Mucosa of stomach (tissue), 1 donor: ENCODE results near the gene OR5K4.

Experiments
- H3K27me3 ChIP-seq: one replicate; pipeline ENCODE4 v1.7.0; 2013; ENCODE audit warnings: mild to moderate bottlenecking, low read length; ENCODE audit not compliant: control insufficient read depth, insufficient read depth
- H3K36me3 ChIP-seq: one replicate; pipeline ENCODE4 v1.7.0; 2013; ENCODE audit warnings: low read length; ENCODE audit not compliant: control insufficient read depth, insufficient read depth
- H3K4me1 ChIP-seq: one replicate; pipeline ENCODE4 v1.7.0; 2013; ENCODE audit warnings: mild to moderate bottlenecking, low read length; ENCODE audit not compliant: control insufficient read depth, insufficient read depth
- H3K4me3 ChIP-seq: one replicate; pipeline ENCODE4 v1.7.0; 2013; ENCODE audit warnings: low read length
- H3K9ac ChIP-seq: one replicate; pipeline ENCODE4 v1.7.0; 2013; ENCODE audit warnings: mild to moderate bottlenecking, low read length, moderate library complexity
- H3K9me3 ChIP-seq: one replicate; pipeline ENCODE4 v1.7.0; 2013; ENCODE audit warnings: mild to moderate bottlenecking, low read length, moderate library complexity; ENCODE audit not compliant: control insufficient read depth
- donor health status: Pancreatic carcinoma.

The OR5K4 gene

DNA sequence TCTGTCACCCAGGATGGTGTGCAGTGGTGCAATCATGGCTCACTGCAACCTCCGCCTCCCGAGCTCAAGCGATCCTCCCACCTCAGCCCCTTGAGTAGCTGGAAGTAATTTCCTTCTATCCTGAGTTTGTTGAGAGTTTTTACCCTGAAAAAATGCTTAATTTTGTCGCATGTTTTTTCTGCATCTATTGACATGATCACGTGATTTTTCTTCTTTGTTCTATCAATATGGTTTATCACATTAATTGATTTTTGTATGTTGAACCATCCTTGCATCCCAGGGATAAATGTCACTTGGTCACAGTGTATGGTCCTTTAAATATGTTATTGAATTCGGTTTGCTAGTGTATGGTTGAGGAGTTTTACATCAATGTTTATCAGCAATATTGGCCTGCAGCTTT is 11.9 kb upstream of the OR5K4 start:
- H3K4me1 ChIP-seq: no peaks in the 10 kb centered on the region
- H3K4me3 ChIP-seq: no peak overlapping the region
- H3K36me3 ChIP-seq: no peaks in the 10 kb centered on the region
- H3K9ac ChIP-seq: no peak overlapping the region
- no peaks in the 10 kb centered on the region for H3K9me3 ChIP-seq
- H3K27me3 ChIP-seq: no peaks in the 10 kb centered on the region

DNA sequence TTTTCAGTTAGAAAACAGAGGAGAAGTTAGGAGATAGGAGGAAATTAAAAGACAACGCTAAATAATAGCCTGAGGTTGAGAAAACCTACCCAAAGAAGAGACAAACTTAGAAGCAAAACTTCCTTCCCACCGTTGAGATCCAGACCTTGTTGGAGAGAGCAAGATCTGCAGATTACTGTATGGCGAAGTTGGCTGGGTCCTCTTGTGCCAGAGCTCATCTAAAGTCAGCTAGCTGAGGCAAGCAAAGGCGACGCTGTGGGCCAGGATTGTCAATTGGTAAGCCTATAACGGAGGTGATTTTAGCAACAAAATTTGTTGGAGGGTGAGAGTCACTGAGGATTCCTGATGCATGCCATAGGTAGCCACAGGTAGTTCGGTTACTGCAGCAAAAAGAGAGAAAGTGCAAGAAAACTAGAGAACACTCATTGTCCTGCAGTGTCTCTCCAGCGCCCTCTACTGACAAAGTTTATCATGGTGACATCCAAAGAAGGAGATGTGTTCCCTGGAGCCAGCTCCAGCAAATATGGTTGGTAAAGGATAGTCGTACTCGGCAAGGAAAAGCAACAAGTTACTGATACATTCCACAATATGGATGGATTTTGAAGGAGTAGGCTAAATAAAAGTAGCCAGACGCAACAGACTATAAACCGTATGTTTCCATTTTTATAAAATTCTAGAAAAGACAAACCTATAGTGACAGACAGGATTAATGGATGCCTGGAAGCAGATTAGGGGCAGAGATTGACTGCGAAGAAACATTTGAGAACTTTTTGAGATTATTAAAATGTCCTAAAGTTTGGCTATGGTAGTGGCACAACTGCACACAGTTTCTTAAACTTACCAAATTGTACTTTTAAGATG is 9.8 kb upstream of the OR5K4 start:
- Histone ChIP-seq H3K36me3 (no peaks in the 10 kb centered on the region), H3K27me3 (no peaks in the 10 kb centered on the region), H3K4me3 (no peak overlapping the region)

DNA sequence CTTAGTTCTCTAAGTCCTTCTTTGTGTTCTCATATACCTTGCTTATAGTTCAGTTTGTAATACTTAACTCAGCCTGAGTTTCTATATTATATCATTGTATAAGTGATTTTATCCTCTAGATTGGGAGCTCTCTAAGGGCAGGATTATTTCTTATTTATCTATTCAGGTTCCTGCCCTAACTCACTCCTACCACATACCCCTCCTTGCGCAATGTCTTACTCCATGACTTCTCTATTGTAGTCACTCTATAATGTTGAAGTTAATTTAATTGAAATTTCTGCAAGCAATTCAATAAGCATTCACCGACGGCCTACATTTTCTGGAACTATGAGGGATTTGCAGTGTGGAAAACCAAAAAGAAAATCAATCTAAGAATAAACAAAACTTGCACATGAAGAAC is 3.6 kb upstream of the OR5K4 start:
- Histone ChIP-seq H3K27me3 (no peaks in the 10 kb centered on the region), H3K4me1 (no peaks in the 10 kb centered on the region), H3K9me3 (no peaks in the 10 kb centered on the region), H3K36me3 (no peaks in the 10 kb centered on the region), H3K9ac (no peak overlapping the region), H3K4me3 (no peak overlapping the region)

More for the DNA sequence above, 9.8 kb upstream of the OR5K4 start:
- H3K4me1 ChIP-seq: no peaks in the 10 kb centered on the region
- H3K9ac ChIP-seq: no peak overlapping the region
- no peaks in the 10 kb centered on the region for H3K9me3 ChIP-seq

DNA sequence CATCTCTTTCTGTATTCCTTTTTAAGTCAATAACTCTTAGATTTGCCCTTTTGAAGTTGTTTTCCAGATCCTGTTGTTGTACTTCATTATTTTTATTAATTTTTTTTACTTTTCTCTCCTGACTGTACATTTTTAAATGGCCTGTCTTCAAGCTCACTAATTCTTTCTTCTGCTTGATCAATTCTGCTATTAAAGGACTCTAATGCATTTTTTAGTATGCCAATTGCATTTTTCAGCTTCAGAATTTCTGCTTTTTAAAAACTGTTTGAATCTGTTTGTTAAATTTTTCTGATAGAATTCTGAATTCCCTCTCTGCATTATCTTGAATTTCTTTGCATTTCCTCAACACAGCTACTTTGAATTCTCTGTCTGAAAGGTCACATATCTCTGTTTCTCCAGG is 5.6 kb downstream of the OR5K4 start:
- Histone ChIP-seq H3K36me3 (no peaks in the 10 kb centered on the region), H3K9me3 (no peaks in the 10 kb centered on the region), H3K4me3 (no peak overlapping the region), H3K4me1 (no peaks in the 10 kb centered on the region), H3K9ac (no peak overlapping the region), H3K27me3 (no peaks in the 10 kb centered on the region)

DNA sequence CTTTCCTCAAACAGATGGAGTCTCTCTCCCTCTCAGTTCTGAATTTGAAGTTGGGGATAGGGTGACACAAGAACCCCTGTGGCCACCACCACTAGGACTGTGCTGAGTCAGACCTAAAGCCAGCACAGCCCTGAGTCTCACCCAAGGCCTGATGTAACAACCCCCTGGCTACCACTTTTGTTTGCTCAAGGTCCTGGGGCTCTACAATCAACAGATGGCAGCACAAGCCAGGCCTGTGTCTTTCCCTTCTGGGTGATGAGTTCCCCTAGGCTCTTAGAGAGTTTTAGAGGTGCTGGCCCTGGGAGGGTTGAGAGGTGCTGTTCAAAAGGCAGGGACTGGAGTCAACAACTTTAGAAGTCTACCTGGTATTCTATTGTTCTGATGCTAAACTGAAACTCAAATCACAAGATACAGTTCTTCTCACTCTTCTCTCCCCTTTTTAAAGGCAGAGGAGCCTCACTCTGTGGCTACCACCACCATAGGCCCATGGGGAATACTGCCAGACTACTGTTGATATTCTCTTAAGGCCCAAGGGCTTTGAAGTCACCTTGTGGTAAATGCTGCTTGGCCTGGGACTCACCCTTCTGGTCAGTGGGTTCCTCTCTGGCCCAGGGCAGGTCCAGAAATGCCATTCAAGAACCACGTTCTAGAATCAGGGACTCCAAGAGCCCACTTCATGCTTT is 6.5 kb downstream of the OR5K4 start:
- no peak overlapping the region for H3K9ac ChIP-seq
- no peaks in the 10 kb centered on the region for H3K27me3 ChIP-seq
- no peaks in the 10 kb centered on the region for H3K9me3 ChIP-seq
- no peaks in the 10 kb centered on the region for H3K36me3 ChIP-seq
- no peaks in the 10 kb centered on the region for H3K4me1 ChIP-seq
- H3K4me3 ChIP-seq: no peak overlapping the region

DNA sequence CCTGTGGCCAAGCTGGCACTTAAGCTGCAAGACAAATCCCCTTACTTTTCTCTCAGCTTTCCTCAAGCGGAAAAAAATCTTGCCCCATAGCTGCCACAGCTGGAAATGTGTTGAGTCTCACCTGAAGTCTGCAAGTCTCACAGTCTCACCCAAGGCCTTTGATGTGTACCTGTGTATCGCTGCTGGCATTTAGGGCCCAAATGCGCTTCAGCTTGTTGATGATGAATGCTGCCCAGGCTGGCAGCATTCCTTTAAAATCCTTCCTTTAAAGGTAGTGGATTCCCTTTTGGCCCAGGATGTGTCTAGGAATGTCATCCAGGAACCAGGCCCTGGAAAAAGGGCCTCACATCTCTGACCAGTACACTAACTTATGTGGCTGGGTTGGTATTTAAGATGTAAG is 7.0 kb downstream of the OR5K4 start:
- H3K4me3 ChIP-seq: no peak overlapping the region
- H3K9me3 ChIP-seq: no peaks in the 10 kb centered on the region
- H3K27me3 ChIP-seq: no peaks in the 10 kb centered on the region
- no peaks in the 10 kb centered on the region for H3K36me3 ChIP-seq
- H3K4me1 ChIP-seq: no peaks in the 10 kb centered on the region
- no peak overlapping the region for H3K9ac ChIP-seq

DNA sequence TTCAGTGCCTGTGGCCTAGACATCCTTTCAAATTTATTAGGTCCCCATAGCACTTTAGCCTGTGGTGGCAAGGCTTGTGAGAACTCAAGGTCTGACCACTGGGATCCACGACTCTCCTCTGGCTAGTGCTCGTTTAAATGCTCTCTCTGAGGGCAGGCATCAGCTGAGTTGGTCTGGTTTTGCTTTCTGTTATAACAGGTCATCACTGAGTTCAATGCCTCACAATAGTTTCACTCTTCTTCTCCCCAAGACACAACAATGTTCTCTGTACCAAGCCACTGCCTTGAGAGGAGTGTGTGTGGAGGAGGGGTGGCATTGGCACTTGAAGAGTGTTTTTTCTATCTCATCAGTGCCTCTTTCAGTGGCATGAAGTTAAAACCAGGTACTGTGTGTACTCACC is 7.6 kb downstream of the OR5K4 start:
- Histone ChIP-seq H3K27me3 (no peaks in the 10 kb centered on the region), H3K4me1 (no peaks in the 10 kb centered on the region), H3K9me3 (no peaks in the 10 kb centered on the region), H3K36me3 (no peaks in the 10 kb centered on the region), H3K4me3 (no peak overlapping the region), H3K9ac (no peak overlapping the region)

DNA sequence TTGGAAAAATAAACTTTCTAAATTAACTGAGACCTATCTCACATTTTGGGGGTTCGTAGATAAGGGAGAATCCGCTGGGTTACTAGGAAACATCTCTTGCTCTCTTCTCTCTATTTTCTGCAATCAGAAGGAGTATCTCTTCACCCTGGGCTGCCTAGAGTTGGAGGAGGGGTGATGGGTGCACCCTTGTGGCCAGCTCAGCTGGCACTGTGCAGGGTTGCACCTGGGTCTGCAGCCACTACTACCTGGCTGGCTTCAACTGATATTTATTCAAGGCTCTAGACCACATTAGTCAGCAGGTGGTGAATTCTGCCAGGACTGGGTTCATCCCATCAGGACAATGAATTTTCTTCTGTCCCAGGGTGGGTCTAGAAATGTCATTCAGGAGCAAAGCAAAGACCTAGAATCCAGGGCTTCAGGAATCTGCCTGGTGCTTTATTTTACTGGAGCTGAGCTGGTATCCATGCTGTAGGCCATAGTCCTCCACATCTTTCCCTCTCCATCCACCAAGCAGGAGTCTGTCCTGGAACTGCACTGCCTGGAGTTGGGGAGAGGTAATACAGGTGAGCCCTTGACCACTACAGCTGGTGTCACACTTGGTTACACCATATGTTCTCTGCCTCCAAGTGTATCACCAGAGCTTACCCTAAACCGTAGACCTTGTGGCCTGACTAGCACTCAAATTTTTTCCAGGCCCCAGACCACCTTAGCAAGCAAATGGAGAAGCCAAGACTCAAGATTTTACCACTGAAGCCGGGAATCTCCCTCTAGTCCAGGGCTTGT is 14.0 kb downstream of the OR5K4 start:
- no peaks in the 10 kb centered on the region for H3K9me3 ChIP-seq
- no peak overlapping the region for H3K9ac ChIP-seq
- H3K27me3 ChIP-seq: no peaks in the 10 kb centered on the region
- H3K4me1 ChIP-seq: no peaks in the 10 kb centered on the region
- no peak overlapping the region for H3K4me3 ChIP-seq
- H3K36me3 ChIP-seq: no peaks in the 10 kb centered on the region

DNA sequence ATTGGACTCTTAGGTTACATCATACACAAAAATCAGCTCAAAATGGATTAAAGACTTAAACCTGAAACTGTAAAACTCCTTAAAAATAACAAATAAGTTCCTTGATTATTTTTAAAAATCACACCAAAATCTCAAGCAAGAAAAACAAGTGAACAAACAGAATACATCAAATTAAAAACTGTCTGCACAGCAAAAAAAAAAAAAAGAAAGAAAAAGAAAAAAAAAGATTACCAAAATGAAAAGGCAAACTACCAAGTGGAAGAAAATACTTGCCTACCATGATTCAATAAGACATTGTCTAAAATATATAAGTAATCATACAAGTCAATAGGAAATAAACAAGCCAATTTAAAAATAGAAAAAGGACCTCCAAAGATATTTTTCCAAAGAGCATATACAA is 17.5 kb downstream of the OR5K4 start:
- no peaks in the 10 kb centered on the region for H3K4me1 ChIP-seq
- no peak overlapping the region for H3K9ac ChIP-seq

DNA sequence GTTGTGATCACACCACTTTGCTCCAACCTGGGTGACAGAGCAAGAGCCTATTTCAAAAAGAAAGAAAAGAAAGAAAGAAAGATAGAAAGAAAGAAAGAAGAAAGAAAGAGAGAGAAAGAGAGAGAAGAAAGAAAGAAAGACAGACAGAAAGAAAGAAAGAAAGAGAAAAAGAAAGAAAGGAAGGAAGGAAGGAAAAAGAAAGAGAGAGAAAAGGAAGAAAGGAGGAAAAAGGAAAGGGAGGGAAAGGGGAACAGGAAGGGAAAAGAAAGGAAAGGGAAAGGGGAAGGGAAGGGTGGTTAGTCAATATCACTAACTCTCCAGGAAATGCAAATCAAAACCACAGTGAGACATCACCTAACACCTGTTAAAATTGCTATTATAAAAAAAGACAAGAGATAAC is 18.2 kb downstream of the OR5K4 start:
- H3K4me3 ChIP-seq: no peak overlapping the region
- H3K27me3 ChIP-seq: no peaks in the 10 kb centered on the region
- H3K9me3 ChIP-seq: no peaks in the 10 kb centered on the region
- no peak overlapping the region for H3K9ac ChIP-seq
- no peaks in the 10 kb centered on the region for H3K36me3 ChIP-seq
- H3K4me1 ChIP-seq: no peaks in the 10 kb centered on the region

More for the DNA sequence above, 17.5 kb downstream of the OR5K4 start:
- Histone ChIP-seq H3K36me3 (no peaks in the 10 kb centered on the region), H3K9me3 (no peaks in the 10 kb centered on the region), H3K4me3 (no peak overlapping the region), H3K27me3 (no peaks in the 10 kb centered on the region)

DNA sequence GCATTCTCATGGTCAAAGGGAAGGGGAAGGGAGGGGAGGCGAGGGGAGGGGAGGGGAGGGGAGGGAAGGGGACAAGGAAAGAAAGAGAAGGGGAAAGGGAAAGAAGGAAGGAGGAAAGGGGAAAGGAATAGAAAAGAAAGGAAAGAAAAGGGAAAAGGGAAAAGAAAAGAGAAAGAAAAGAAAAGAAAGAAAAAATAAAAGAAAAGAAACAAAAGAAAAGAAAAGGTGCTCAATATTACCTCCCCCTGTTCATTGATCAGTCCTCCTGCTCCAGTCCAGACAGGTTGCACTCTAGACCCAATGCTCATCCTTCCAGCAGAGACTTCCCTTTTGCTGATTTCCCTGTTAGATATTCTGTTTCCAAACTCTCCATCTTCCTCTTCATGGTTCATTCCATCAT is 18.8 kb downstream of the OR5K4 start:
- Histone ChIP-seq H3K27me3 (no peaks in the 10 kb centered on the region), H3K9me3 (no peaks in the 10 kb centered on the region), H3K4me1 (no peaks in the 10 kb centered on the region), H3K9ac (no peak overlapping the region), H3K36me3 (no peaks in the 10 kb centered on the region), H3K4me3 (no peak overlapping the region)

DNA sequence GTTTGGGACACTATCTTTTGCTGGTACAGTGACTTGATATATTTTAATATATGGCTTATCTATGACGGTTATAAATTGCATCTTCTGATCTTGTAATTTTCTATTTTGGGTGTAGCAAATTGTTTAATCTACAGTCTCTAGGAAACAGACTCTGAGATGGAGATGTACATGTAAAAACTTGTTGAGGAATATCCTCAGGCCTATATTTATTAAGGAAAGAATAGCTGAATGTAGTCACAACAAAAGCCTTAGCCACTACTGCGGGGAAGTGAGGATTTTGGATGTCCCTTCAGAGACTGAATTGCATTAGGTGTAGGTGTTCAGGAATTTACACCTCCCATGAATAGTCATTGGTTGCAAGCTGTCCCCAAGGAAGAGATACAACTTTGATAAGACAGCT is 23.0 kb downstream of the OR5K4 start:
- H3K4me3 ChIP-seq: no peak overlapping the region
- H3K9me3 ChIP-seq: no peaks in the 10 kb centered on the region
- no peak overlapping the region for H3K9ac ChIP-seq

More for the DNA sequence above, 23.0 kb downstream of the OR5K4 start:
- Histone ChIP-seq H3K27me3 (no peaks in the 10 kb centered on the region), H3K4me1 (no peaks in the 10 kb centered on the region), H3K36me3 (no peaks in the 10 kb centered on the region)
